ENCODE results near the gene TTC17.

Gene TTC17

GRCh38 chr11:43521471-43521870, 162.8 kb downstream of the TTC17 start:
- no peak overlapping the region for H2AFZ ChIP-seq
- H3K27me3 ChIP-seq (ENCODE audit: control insufficient read depth, insufficient read depth, low read length) = no peaks in the 10 kb centered on the region
- H3K79me2 ChIP-seq = no peaks in the 10 kb centered on the region
- H3K4me3 ChIP-seq (ENCODE audit: low read depth, low read length) = no peak overlapping the region
- H3K4me2 ChIP-seq (ENCODE audit: low read length) = no peak overlapping the region
- TF ChIP-seq CTCF (IDR thresholded peaks at IDR 0.05) = no peak
- H3K27ac ChIP-seq = no peak overlapping the region
- H3K36me3 ChIP-seq (ENCODE audit: control insufficient read depth, insufficient read depth, low read length) = no peaks in the 10 kb centered on the region
- no peaks in the 10 kb centered on the region for H3K9me3 ChIP-seq (ENCODE audit: control insufficient read depth, low read length)
- no peaks in the 10 kb centered on the region for H3K4me1 ChIP-seq
- H3K9ac ChIP-seq = no peak overlapping the region

DNA sequence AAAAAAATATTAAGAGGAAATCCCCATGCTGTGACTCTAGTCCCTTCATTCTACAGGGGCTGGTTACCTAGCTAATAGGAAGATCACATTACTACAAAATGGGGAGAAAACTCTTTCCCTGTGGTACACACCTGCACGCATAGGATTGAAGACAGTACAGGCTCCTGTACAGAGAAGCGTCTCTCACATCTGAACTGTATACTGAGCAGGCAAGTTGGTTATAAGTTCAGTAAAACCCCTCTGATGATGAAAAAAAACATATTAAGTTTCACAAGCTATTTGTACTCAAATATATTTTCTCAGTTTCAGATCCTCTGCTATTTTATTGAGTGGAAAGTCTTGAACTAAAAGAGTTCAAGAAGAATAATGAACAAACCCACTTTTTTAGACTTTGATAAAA, 164.9 kb downstream of the TTC17 start:
- no peaks in the 10 kb centered on the region for H3K36me3 ChIP-seq (ENCODE audit: control insufficient read depth, insufficient read depth, low read length)
- no peaks in the 10 kb centered on the region for H3K79me2 ChIP-seq
- no peak overlapping the region for H3K4me2 ChIP-seq (ENCODE audit: low read length)
- H3K9me3 ChIP-seq (ENCODE audit: control insufficient read depth, low read length) = no peaks in the 10 kb centered on the region
- H3K27ac ChIP-seq = no peak overlapping the region
- no peaks in the 10 kb centered on the region for H3K27me3 ChIP-seq (ENCODE audit: control insufficient read depth, insufficient read depth, low read length)
- no peak overlapping the region for H3K4me3 ChIP-seq (ENCODE audit: low read depth, low read length)
- no peak overlapping the region for H2AFZ ChIP-seq
- no peak overlapping the region for H3K9ac ChIP-seq
- TF ChIP-seq CTCF (IDR thresholded peaks at IDR 0.05) = no peak
- no peaks in the 10 kb centered on the region for H3K4me1 ChIP-seq

DNA sequence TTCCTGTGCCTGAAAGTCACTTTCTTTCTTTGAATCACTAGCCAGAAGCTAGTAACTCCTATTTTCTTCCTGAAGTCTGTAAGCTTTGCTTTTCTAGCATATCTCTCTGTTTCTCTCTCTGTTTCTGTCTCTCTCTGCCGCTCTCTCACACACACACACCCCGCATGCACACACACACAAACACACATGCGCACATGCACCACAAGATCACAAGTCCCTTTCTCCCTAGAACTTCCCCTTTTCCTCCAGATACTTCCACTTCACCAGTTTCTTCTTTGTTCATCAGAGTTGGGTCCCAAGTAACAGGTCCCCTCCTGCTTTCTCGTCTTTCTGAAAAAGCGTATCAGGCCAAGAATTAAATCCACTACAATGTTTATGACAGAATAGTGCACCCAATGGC, 173.3 kb downstream of the TTC17 start:
- Histone ChIP-seq H3K27ac (no peak overlapping the region), H3K9ac (no peak overlapping the region), H3K4me3 (ENCODE audit: low read depth, low read length) (no peak overlapping the region), H3K4me2 (ENCODE audit: low read length) (no peak overlapping the region), H3K36me3 (ENCODE audit: control insufficient read depth, insufficient read depth, low read length) (no peaks in the 10 kb centered on the region), H3K4me1 (no peaks in the 10 kb centered on the region), H3K27me3 (ENCODE audit: control insufficient read depth, insufficient read depth, low read length) (no peaks in the 10 kb centered on the region), H3K9me3 (ENCODE audit: control insufficient read depth, low read length) (no peaks in the 10 kb centered on the region), H2AFZ (no peak overlapping the region), H3K79me2 (no peaks in the 10 kb centered on the region)
- TF ChIP-seq CTCF (IDR thresholded peaks at IDR 0.05) = no peak

- Histone ChIP-seq H3K4me3 (ENCODE audit: low read depth, low read length) (no peak overlapping the region), H3K4me1 (no peaks in the 10 kb centered on the region), H3K27ac (no peak overlapping the region), H2AFZ (no peak overlapping the region), H3K4me2 (ENCODE audit: low read length) (no peak overlapping the region), H3K79me2 (no peaks in the 10 kb centered on the region), H3K36me3 (ENCODE audit: control insufficient read depth, insufficient read depth, low read length) (no peaks in the 10 kb centered on the region), H3K27me3 (ENCODE audit: control insufficient read depth, insufficient read depth, low read length) (no peaks in the 10 kb centered on the region), H3K9ac (no peak overlapping the region), H3K9me3 (ENCODE audit: control insufficient read depth, low read length) (no peaks in the 10 kb centered on the region)
- TF ChIP-seq CTCF (IDR thresholded peaks at IDR 0.05) = no peak
Measured at GRCh38 chr11:43537833-43538615, 179.3 kb downstream of the TTC17 start.

DNA sequence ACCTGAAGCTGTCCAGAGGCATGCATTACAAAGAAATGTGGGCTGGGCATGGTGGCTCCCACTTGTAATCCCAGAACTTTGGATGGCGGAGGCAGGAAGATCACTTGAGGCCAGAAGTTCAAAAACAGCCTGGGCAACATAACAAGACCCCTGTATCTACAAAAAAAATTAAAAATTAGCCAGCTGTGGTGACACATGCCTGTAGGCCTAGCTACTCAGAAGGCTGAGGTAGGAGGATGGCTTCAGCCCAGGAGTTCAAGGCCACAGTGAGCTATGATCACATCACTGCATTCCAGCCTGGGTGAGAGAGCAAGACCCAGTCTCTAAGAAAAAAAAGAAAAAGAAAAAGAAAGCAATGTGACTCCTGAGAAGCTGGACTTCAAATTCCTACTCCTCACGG, 183.3 kb downstream of the TTC17 start:
- H3K4me2 ChIP-seq (ENCODE audit: low read length) = no peak overlapping the region
- H3K36me3 ChIP-seq (ENCODE audit: control insufficient read depth, insufficient read depth, low read length) = no peaks in the 10 kb centered on the region
- H3K27ac ChIP-seq = no peak overlapping the region
- H3K9ac ChIP-seq = no peak overlapping the region
- no peaks in the 10 kb centered on the region for H3K27me3 ChIP-seq (ENCODE audit: control insufficient read depth, insufficient read depth, low read length)
- H3K9me3 ChIP-seq (ENCODE audit: control insufficient read depth, low read length) = no peaks in the 10 kb centered on the region
- no peak overlapping the region for H3K4me3 ChIP-seq (ENCODE audit: low read depth, low read length)
- TF ChIP-seq CTCF (IDR thresholded peaks at IDR 0.05) = no peak
- H2AFZ ChIP-seq = no peak overlapping the region
- no peaks in the 10 kb centered on the region for H3K79me2 ChIP-seq
- no peaks in the 10 kb centered on the region for H3K4me1 ChIP-seq

Measured in parathyroid adenoma (tissue), 2 donors.